Endodermal cell (in vitro differentiated cells): ENCODE results near the gene SYNGR1. TPM values are rescaled to one million over a fixed set of nuclear protein-coding genes. Genes with fewer than 3 reads are reported as not detected.

Experiments
- DNase-seq: peaks from one replicate; pipeline ENCODE4 v3.0.0-alpha.2; 2017
- H3K27ac ChIP-seq: 2 replicates; pipeline ENCODE4 v1.5.1; 2013; ENCODE audit warnings: mild to moderate bottlenecking, low read depth, low read length, moderate library complexity
- H3K27me3 ChIP-seq: 2 replicates; pipeline ENCODE4 v1.6.1; 2013; ENCODE audit warnings: mild to moderate bottlenecking, low read length, moderate library complexity; ENCODE audit not compliant: insufficient read depth, control insufficient read depth, poor library complexity, severe bottlenecking
- H3K36me3 ChIP-seq: 2 replicates; pipeline ENCODE4 v1.7.0; 2013; ENCODE audit warnings: mild to moderate bottlenecking, low read length, moderate library complexity; ENCODE audit not compliant: control insufficient read depth, insufficient read depth
- H3K4me1 ChIP-seq: one replicate; pipeline ENCODE4 v1.7.0; 2013; ENCODE audit warnings: low read length; ENCODE audit not compliant: control insufficient read depth, insufficient read depth
- H3K4me3 ChIP-seq: 2 replicates; pipeline ENCODE4 v1.5.1; 2013; ENCODE audit warnings: mild to moderate bottlenecking, low read length, moderate library complexity
- H3K9ac ChIP-seq: 2 replicates; pipeline ENCODE4 v1.6.1; 2013; ENCODE audit warnings: mild to moderate bottlenecking, low read length, moderate library complexity; ENCODE audit not compliant: poor library complexity, severe bottlenecking; ENCODE audit errors: extremely low read depth
- H3K9me3 ChIP-seq: 2 replicates; pipeline ENCODE4 v1.6.1; 2013; ENCODE audit warnings: mild to moderate bottlenecking, low read length, moderate library complexity; ENCODE audit not compliant: control insufficient read depth
- H3K27ac Mint-ChIP-seq: 2 replicates; pipeline ENCODE4 v1.8.0; 2020; ENCODE audit warnings: mixed read lengths
- H3K27me3 Mint-ChIP-seq: 2 replicates; pipeline ENCODE4 v1.8.0; 2021; ENCODE audit warnings: mild to moderate bottlenecking, mixed read lengths; ENCODE audit not compliant: insufficient read depth
- H3K36me3 Mint-ChIP-seq: 2 replicates; pipeline ENCODE4 v1.8.0; 2020; ENCODE audit warnings: low read depth, mixed read lengths
- H3K4me1 Mint-ChIP-seq: 2 replicates; pipeline ENCODE4 v1.8.0; 2020; ENCODE audit warnings: mixed read lengths
- H3K4me3 Mint-ChIP-seq: 2 replicates; pipeline ENCODE4 v1.8.0; 2020; ENCODE audit warnings: mild to moderate bottlenecking, moderate library complexity, mixed read lengths
- H3K9me3 Mint-ChIP-seq: 2 replicates; pipeline ENCODE4 v1.8.0; 2020; ENCODE audit warnings: mild to moderate bottlenecking, mixed read lengths
- CTCF ChIP-seq: fragments of 200-600 bp; sonication (generic); conservative IDR thresholded peaks from 2 replicates; pipeline ENCODE4 v1.5.0; 2021; ENCODE audit warnings: antibody characterized with exemption, mild to moderate bottlenecking
- WGBS, 2 experiments: methylation state at CpG; one replicate each; pipeline versions ENCODE4 v1.1.5 to v1.1.7; 2013; ENCODE audit warnings: missing lambda C conversion rate in 2 of 2, mixed read lengths in 1 of 2; ENCODE audit not compliant: insufficient coverage in 1 of 2, insufficient read length in 1 of 2; 5-methylcytosine and 5-hydroxymethylcytosine counted together
- total RNA-seq, 2 donors: library from RNA; stranded (reverse); fragmentation: NEBNext Ultra II Directional in 1 of 2; extraction: Animal tissue kit (Norgen Biotek cat#: 25700) in 1 of 2; gene quantifications; 2 replicates in 1 of 2; 3 replicates in 1 of 2; pipeline ENCODE4 v1.2.1, GENCODE V29; 2021

Gene SYNGR1
- total RNA-seq, 2 donors from 2014 or later, result 19.0 to 36.3 TPM

GRCh38 chr22:39427751-39428596 lies 78.2 kb downstream of the SYNGR1 start:
- Histone ChIP-seq H3K27ac (no peak overlapping the region), H3K9ac (no peak overlapping the region), H3K9me3 (no peaks in the 10 kb centered on the region), H3K27me3 (no peaks in the 10 kb centered on the region), H3K4me1 (no peaks in the 10 kb centered on the region), H3K4me3 (no peak overlapping the region), H3K36me3 (peaks cover 31% of the 10 kb centered on the region)
- WGBS, 2 experiments, result 86 to 97% methylated on average over 3 to 13 of the region's 13 CpGs
- Mint-ChIP-seq H3K27ac (no peak overlapping the region), H3K27me3 (no peaks in the 10 kb centered on the region), H3K36me3 (peaks cover 40% of the 10 kb centered on the region), H3K4me1 (peaks cover 12% of the 10 kb centered on the region), H3K9me3 (no peaks in the 10 kb centered on the region), H3K4me3 (no peak overlapping the region)
- no peak for DNase-seq
- no peak for TF ChIP-seq CTCF

DNA sequence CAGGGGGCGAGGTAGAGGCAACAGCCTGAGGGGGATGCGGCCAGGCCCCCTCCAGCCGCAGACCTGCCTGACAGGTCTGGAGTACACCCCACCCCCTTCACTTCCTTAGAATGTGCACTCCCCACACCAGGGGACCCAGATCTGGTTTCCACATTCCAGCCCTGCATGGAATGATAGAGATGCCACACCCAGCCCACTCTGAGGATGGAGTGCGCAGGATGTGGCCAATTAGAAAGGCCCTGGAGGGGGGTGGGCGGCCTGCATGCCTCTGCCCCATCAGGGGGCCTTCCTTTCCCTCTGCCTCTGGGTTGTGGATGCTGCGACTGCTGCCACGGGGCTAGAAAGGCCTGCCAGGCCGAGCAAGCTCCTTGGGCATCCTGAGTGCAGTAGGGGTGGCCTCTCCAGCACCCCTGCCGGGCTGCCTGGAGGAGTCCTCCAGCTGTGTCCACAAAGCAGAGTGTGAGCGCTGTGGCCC lies 78.8 kb downstream of the SYNGR1 start:
- peak; percentile 95 for DNase-seq
- no peak overlapping the region for H3K27ac Mint-ChIP-seq
- no peak overlapping the region for H3K4me3 ChIP-seq

DNA sequence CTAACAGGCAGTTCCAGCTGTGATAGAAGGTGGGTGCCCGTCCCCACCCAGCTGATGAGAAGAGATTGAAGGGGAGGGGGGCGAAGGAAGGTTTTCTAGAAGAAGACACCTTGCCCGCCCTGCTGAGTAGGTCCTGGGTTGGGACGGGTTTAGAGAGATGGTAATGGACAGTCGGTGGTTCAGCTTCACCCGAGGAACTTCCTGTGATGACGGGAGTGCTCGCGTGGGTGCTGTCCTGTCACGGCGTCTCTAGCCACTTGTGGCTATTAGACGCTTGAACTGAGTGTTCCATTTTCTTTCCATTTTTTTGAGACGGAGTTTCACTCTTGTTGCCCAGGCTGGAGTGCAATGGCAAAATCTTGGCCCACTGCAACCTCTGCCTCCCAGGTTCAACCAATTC lies 79.4 kb downstream of the SYNGR1 start:
- H3K27me3 Mint-ChIP-seq, result no peaks in the 10 kb centered on the region
- H3K4me1 Mint-ChIP-seq, result peaks cover 12% of the 10 kb centered on the region
- DNase-seq, result no peak
- no peak for TF ChIP-seq CTCF
- Histone ChIP-seq H3K9ac (no peak overlapping the region), H3K27me3 (no peaks in the 10 kb centered on the region), H3K36me3 (peaks cover 25% of the 10 kb centered on the region), H3K4me1 (no peaks in the 10 kb centered on the region), H3K27ac (no peak overlapping the region), H3K4me3 (no peak overlapping the region), H3K9me3 (no peaks in the 10 kb centered on the region)
- H3K4me3 Mint-ChIP-seq, result no peak overlapping the region
- 93 to 96% methylated on average over 12 to 13 of the region's 13 CpGs for WGBS, 2 experiments
- peaks cover 36% of the 10 kb centered on the region for H3K36me3 Mint-ChIP-seq
- H3K9me3 Mint-ChIP-seq, result no peaks in the 10 kb centered on the region
- H3K27ac Mint-ChIP-seq, result no peak overlapping the region

More for the DNA sequence above, 78.8 kb downstream of the SYNGR1 start:
- peaks cover 30% of the 10 kb centered on the region for H3K36me3 ChIP-seq
- Mint-ChIP-seq H3K36me3 (peaks cover 40% of the 10 kb centered on the region), H3K9me3 (no peaks in the 10 kb centered on the region), H3K4me3 (no peak overlapping the region), H3K4me1 (peaks cover 12% of the 10 kb centered on the region), H3K27me3 (no peaks in the 10 kb centered on the region)
- no peaks in the 10 kb centered on the region for H3K9me3 ChIP-seq
- no peaks in the 10 kb centered on the region for H3K4me1 ChIP-seq
- peak; percentile 55 for TF ChIP-seq CTCF
- no peaks in the 10 kb centered on the region for H3K27me3 ChIP-seq
- WGBS, 2 experiments, result 47 to 61% methylated on average over 4 to 10 of the region's 10 CpGs
- H3K9ac ChIP-seq, result no peak overlapping the region
- H3K27ac ChIP-seq, result no peak overlapping the region
